SK-N-SH (cell line): ENCODE results near the gene TRAIP. TPM values are rescaled to one million over a fixed set of nuclear protein-coding genes. Genes with fewer than 3 reads are reported as not detected.
A peak's percentile ranks its signal among the peaks of the same experiment; 100 is the strongest.

Experiments used
- CTCF ChIA-PET: fragments of 300-600, 350-600 bp; formaldehyde crosslinking; extraction: SDS; loops from one replicate; lab custom pipeline; 2021; lab: Yijun Ruan, JAX
- POLR2A ChIA-PET: fragments of 350-600 bp; sonication (Branson Sonifier 250); formaldehyde crosslinking; extraction: SDS; loops from one replicate; lab custom pipeline; 2020; ENCODE audit warnings: antibody characterized with exemption, inconsistent platforms; lab: Yijun Ruan, JAX
- DNase-seq: peaks from one replicate; pipeline ENCODE4 v3.0.0; 2012
- H2AFZ ChIP-seq: fragments of 200-600 bp; sonication (generic); 2 replicates; pipeline ENCODE4 v1.8.1; 2016; ENCODE audit warnings: antibody characterized with exemption, mild to moderate bottlenecking, low read depth
- H3F3A ChIP-seq: fragments of 200-600 bp; sonication (generic); replicated peaks from 2 replicates; pipeline ENCODE3; 2016; ENCODE audit warnings: antibody characterized with exemption, mild to moderate bottlenecking; ENCODE audit not compliant: insufficient read depth
- H3K27ac ChIP-seq, 2 experiments: fragments of 200-500 bp in 1 of 2; fragments of 200-600 bp in 1 of 2; sonication (Bioruptor generic) in 1 of 2; sonication (generic), shearing (Covaris generic) in 1 of 2; 2 replicates each; pipeline versions ENCODE4 v1.5.1 to v1.6.1; 2014 to 2016; ENCODE audit warnings: low read depth in 2 of 2, inconsistent platforms in 1 of 2, low read length in 1 of 2, mild to moderate bottlenecking in 1 of 2, mixed read lengths in 1 of 2
- H3K27me3 ChIP-seq: fragments of 200-600 bp; sonication (generic), shearing (Covaris generic); 2 replicates; pipeline ENCODE4 v1.6.1; 2016; ENCODE audit warnings: mixed run types; ENCODE audit not compliant: insufficient read depth
- H3K36me3 ChIP-seq, 2 experiments: fragments of 200-500 bp in 1 of 2; fragments of 200-600 bp in 1 of 2; sonication (Bioruptor generic) in 1 of 2; sonication (generic) in 1 of 2; replicated peaks in 1 of 2; 2 replicates each; pipeline versions ENCODE3 to v1.5.1; 2014 to 2016; ENCODE audit warnings: low read length in 1 of 2, mild to moderate bottlenecking in 1 of 2; ENCODE audit not compliant: insufficient read depth in 2 of 2, control insufficient read depth in 1 of 2
- H3K4me1 ChIP-seq, 2 experiments: fragments of 200-500 bp in 1 of 2; fragments of 200-600 bp in 1 of 2; sonication (Bioruptor generic) in 1 of 2; sonication (generic), shearing (Covaris generic) in 1 of 2; 2 replicates each; pipeline versions ENCODE4 v1.5.1 to v1.6.1; 2014 to 2016; ENCODE audit warnings: low read depth in 1 of 2, low read length in 1 of 2, mixed run types in 1 of 2; ENCODE audit not compliant: insufficient read depth in 2 of 2, control insufficient read depth in 1 of 2
- H3K4me2 ChIP-seq: fragments of 200-600 bp; sonication (generic), shearing (Covaris generic); 2 replicates; pipeline ENCODE4 v1.6.1; 2017; ENCODE audit warnings: mixed run types
- H3K4me3 ChIP-seq, 2 experiments: fragments of 200-500 bp in 1 of 2; fragments of 200-600 bp in 1 of 2; sonication (Bioruptor generic) in 1 of 2; sonication (generic), shearing (Covaris generic) in 1 of 2; 2 replicates each; pipeline versions ENCODE4 v1.5.1 to v1.8.1; 2014 to 2016; ENCODE audit warnings: low read depth in 2 of 2, inconsistent platforms in 1 of 2, low read length in 1 of 2, mild to moderate bottlenecking in 1 of 2, mixed read lengths in 1 of 2, moderate library complexity in 1 of 2
- H3K79me2 ChIP-seq: fragments of 200-600 bp; sonication (generic); 2 replicates; pipeline ENCODE4 v1.8.1; 2017; ENCODE audit warnings: mild to moderate bottlenecking; ENCODE audit not compliant: insufficient read depth
- H3K9ac ChIP-seq: fragments of 200-600 bp; sonication (generic); 2 replicates; pipeline ENCODE4 v1.6.1; 2017; ENCODE audit warnings: mixed run types
- H3K9me2 ChIP-seq: fragments of 200-600 bp; sonication (generic); 2 replicates; pipeline ENCODE4 v1.6.1; 2017; ENCODE audit warnings: mixed run types
- H3K9me3 ChIP-seq: fragments of 200-600 bp; sonication (generic); 2 replicates; pipeline ENCODE4 v1.6.1; 2017; ENCODE audit warnings: mixed run types, mild to moderate bottlenecking, moderate library complexity
- H4K20me1 ChIP-seq: fragments of 200-600 bp; sonication (generic); 2 replicates; pipeline ENCODE4 v1.6.1; 2017; ENCODE audit warnings: mild to moderate bottlenecking, mixed run types; ENCODE audit not compliant: insufficient read depth
- CTCF ChIP-seq: fragments of 200-600 bp; sonication (generic); IDR thresholded peaks from 2 replicates; pipeline ENCODE4 v1.6.1; 2017; ENCODE audit warnings: antibody characterized with exemption, mild to moderate bottlenecking, moderate library complexity
- EZH2phosphoT487 ChIP-seq: fragments of 200-600 bp; sonication (generic); IDR thresholded peaks from 2 replicates; pipeline ENCODE4 v1.6.1; 2017; ENCODE audit warnings: low read depth, mixed run types, mild to moderate bottlenecking, antibody characterized with exemption, moderate library complexity, borderline replicate concordance
- FOXM1 ChIP-seq: IDR thresholded peaks from 2 replicates; pipeline ENCODE4 v1.4.0; 2012; ENCODE audit warnings: low read depth, mild to moderate bottlenecking
- GABPA ChIP-seq: IDR thresholded peaks from 2 replicates; pipeline ENCODE4 v1.4.0; 2012; ENCODE audit warnings: low read depth, mild to moderate bottlenecking
- GATA2 ChIP-seq: sonication (generic); formaldehyde crosslinking; IDR thresholded peaks from 2 replicates; pipeline ENCODE4 v1.5.0; 2020; ENCODE audit warnings: mild to moderate bottlenecking, missing genetic modification reagents
- IRF3 ChIP-seq: fragments of 150-350 bp; IDR thresholded peaks from 2 replicates; pipeline ENCODE4 v1.6.1; 2016; ENCODE audit warnings: mild to moderate bottlenecking, low read depth, low read length
- MAX ChIP-seq: IDR thresholded peaks from 2 replicates; pipeline ENCODE4 v1.4.0; 2012; ENCODE audit warnings: low read depth
- MXI1 ChIP-seq: IDR thresholded peaks from 2 replicates; pipeline ENCODE4 v1.6.1; 2012; ENCODE audit warnings: mild to moderate bottlenecking, low read depth, low read length, improper control_type of control experiment
- NFIC ChIP-seq: IDR thresholded peaks from 2 replicates; pipeline ENCODE4 v1.4.0; 2012; ENCODE audit warnings: borderline replicate concordance
- PBX3 ChIP-seq: IDR thresholded peaks from 2 replicates; pipeline ENCODE4; 2012
- RAD21 ChIP-seq: IDR thresholded peaks from 2 replicates; pipeline ENCODE4 v1.6.1; 2012; ENCODE audit warnings: mild to moderate bottlenecking, low read length
- RCOR1 ChIP-seq: fragments of 150-350 bp; IDR thresholded peaks from 2 replicates; pipeline ENCODE4 v1.6.1; 2017; ENCODE audit warnings: antibody characterized with exemption, low read length
- REST ChIP-seq: IDR thresholded peaks from 2 replicates; pipeline ENCODE4 v1.6.1; 2012; ENCODE audit warnings: mild to moderate bottlenecking, low read depth, low read length, moderate library complexity
- SMC3 ChIP-seq: IDR thresholded peaks from 2 replicates; pipeline ENCODE4 v1.6.1; 2012; ENCODE audit warnings: low read depth, low read length, improper control_type of control experiment
- TAF1 ChIP-seq: IDR thresholded peaks from 2 replicates; pipeline ENCODE4 v1.6.1; 2012; ENCODE audit warnings: low read depth, mild to moderate bottlenecking, low read length, moderate library complexity, borderline replicate concordance
- USF2 ChIP-seq: fragments of 150-350 bp; IDR thresholded peaks from 2 replicates; pipeline ENCODE4 v1.6.1; 2017; ENCODE audit warnings: antibody characterized with exemption, low read length, low read depth, borderline replicate concordance
- YY1 ChIP-seq: IDR thresholded peaks from 2 replicates; pipeline ENCODE4 v1.4.0; 2012; ENCODE audit warnings: low read depth, mild to moderate bottlenecking
- WGBS: methylation state at CpG from one replicate; pipeline ENCODE4 v1.1.6; 2017; ENCODE audit warnings: low lambda C conversion rate; 5-methylcytosine and 5-hydroxymethylcytosine counted together
- polyA plus RNA-seq, 3 experiments: library from polyadenylated mRNA; depleted of rRNA; stranded (reverse); fragments of >200 nt; gene quantifications; 2 replicates each; pipeline ENCODE4 v1.2.3, GENCODE V29; 2012

TRAIP gene
- polyA plus RNA-seq, 1 of the 3 experiments (the other 2 are of a cell fraction), result 8.1 TPM

GRCh38 chr3:49839193-49839809 is 17.1 kb downstream of the TRAIP start:
- Histone ChIP-seq H3K9me2 (no peaks in the 10 kb centered on the region), H3K79me2 (no peaks in the 10 kb centered on the region), H2AFZ (no peak overlapping the region), H3K9ac (no peak overlapping the region), H3K9me3 (no peaks in the 10 kb centered on the region), H3K4me3 (no peak overlapping the region; a peak in 1 of 4 replicates), H3K4me1 (peaks cover 0 to 48% of the 10 kb centered on the region in 2 experiments; a peak in 1 of 4 replicates), H3F3A (no peaks in the 10 kb centered on the region), H3K36me3 (peaks cover 5 to 9% of the 10 kb centered on the region in 2 experiments), H3K27ac (peak overlapping the region in 1 of 2 experiments; percentile 93; a peak in 2 of 4 replicates), H3K4me2 (peak overlapping the region; percentile 40; the same call in 1 of the 2 replicates), H4K20me1 (no peaks in the 10 kb centered on the region), H3K27me3 (no peaks in the 10 kb centered on the region)
- TF ChIP-seq MXI1, result peak; percentile 58
- TF ChIP-seq RCOR1, result 0 out of 2 replicates have a peak, but pooled peaks have one; percentile 41
- TF ChIP-seq MAX, result 0 out of 2 replicates have a peak, but pooled peaks have one; percentile 17
- peak; percentile 96 for TF ChIP-seq SMC3
- peak; percentile 63 for TF ChIP-seq NFIC
- TF ChIP-seq IRF3, result no peak
- TF ChIP-seq RAD21, result peak; percentile 88
- no peak for TF ChIP-seq TAF1
- peak; percentile 35; the same call in 1 of the 2 replicates for TF ChIP-seq YY1
- TF ChIP-seq EZH2phosphoT487, result no peak
- TF ChIP-seq CTCF, result peak; percentile 97
- ChIA-PET CTCF (interaction anchor here (0.6 to 14.6 kb wide), 55 partner anchors 10 to 627 kb away, joined by 3 to 386 read pairs (median 4); partner anchors contain the start of genes AMIGO3, CAMKV, CDHR4 and GMPPB), POLR2A (interaction anchor here (1.1 to 3.9 kb wide), 5 partner anchors 35 to 121 kb away, joined by 4 to 37 read pairs (median 6); partner anchors contain the start of genes AMIGO3, GMPPB, INKA1 and MON1A)
- DNase-seq, result peak; percentile 74
- WGBS, result 29% methylated on average over 6 of the region's 6 CpGs

GRCh38 chr3:49831341-49831740 is 25.0 kb downstream of the TRAIP start:
- H3K4me1 ChIP-seq, result no peaks in the 10 kb centered on the region
- H3K9me3 ChIP-seq, result no peaks in the 10 kb centered on the region
- DNase-seq, result no peak
- no peaks in the 10 kb centered on the region for H3K27me3 ChIP-seq
- ChIA-PET CTCF (interaction anchor here (1.4 to 14.6 kb wide), 2 partner anchors 12 to 24 kb away, joined by 3 to 386 read pairs; partner anchors contain the start of genes CDHR4, INKA1 and UBA7), POLR2A (interaction anchor here (1.2 kb wide), 1 partner anchor 26 kb away, joined by 3 read pairs; no protein-coding TSS in a partner anchor)
- H3K9me2 ChIP-seq, result no peaks in the 10 kb centered on the region
- H3K4me2 ChIP-seq, result no peak overlapping the region
- H3K36me3 ChIP-seq, result peaks cover 5 to 16% of the 10 kb centered on the region in 2 experiments
- H3F3A ChIP-seq, result no peaks in the 10 kb centered on the region
- H3K4me3 ChIP-seq, result no peak overlapping the region
- no peaks in the 10 kb centered on the region for H3K79me2 ChIP-seq
- H3K9ac ChIP-seq, result no peak overlapping the region
- 83% methylated on average over 3 of the region's 3 CpGs for WGBS
- H2AFZ ChIP-seq, result no peak overlapping the region
- H3K27ac ChIP-seq, result no peak overlapping the region
- no peaks in the 10 kb centered on the region for H4K20me1 ChIP-seq
- TF ChIP-seq GABPA (no peak), FOXM1 (no peak), REST (no peak), RCOR1 (no peak), GATA2 (CRISPR knock-in tag) (no peak), PBX3 (no peak), USF2 (no peak)
